ENCODE results near the gene HIPK1.
"Not testable (repeated sequence)": the region's sequence is repeated elsewhere in the genome, so short reads cannot be mapped to it uniquely, and the experiment has no call there.

Gene HIPK1

GRCh38 chr1:114019724-114020123, 90.6 kb downstream of the HIPK1 start:
- not testable (repeated sequence) for DNase-seq

DNA sequence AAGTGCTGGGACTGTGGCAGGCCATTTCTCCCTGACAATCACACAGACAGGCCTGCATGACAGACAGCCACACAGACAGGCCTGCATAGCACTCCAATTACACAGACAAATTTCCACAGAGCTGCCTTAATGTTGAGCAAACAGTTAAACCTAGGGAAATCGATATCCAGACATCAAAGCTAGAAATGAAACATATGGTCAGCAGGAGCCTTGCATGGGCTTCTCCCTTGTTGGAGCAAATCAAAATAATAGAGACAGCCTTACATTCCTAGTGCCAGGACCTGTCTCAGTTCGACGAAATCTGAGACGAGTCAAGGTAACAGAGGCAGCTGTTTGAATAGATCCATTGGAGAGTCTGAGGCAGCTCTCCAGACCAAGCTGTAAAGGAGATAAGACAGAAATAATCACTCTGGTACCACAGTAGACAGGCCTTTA, 92.6 kb downstream of the HIPK1 start:
- DNase-seq = no peak

DNA sequence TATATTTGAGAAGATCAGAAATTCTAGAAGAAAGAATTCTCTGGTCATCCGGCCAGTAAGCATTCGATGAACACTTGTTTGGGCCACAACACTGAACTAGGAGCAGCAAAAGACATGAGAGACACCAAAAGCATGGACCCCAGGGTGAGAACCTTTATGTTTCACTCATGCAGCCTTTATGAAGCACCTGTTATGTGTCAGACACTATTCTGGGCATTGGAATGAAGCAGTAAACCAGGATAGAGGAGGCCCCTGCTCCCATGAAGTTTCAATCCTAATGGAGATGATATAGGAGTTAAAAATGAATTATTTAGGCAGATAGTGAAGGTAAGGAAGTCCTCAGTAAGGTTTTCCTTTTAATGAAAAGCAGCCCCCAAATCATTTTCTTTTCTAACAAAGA, 93.8 kb downstream of the HIPK1 start:
- no peak for DNase-seq

- DNase-seq = no peak
Measured at GRCh38 chr1:114023377-114023776, 94.3 kb downstream of the HIPK1 start.

- DNase-seq = no peak
Measured at GRCh38 chr1:114024049-114024448, 94.9 kb downstream of the HIPK1 start.

GRCh38 chr1:114025609-114026401, 96.7 kb downstream of the HIPK1 start:
- DNase-seq = no peak

GRCh38 chr1:114026797-114027196, 97.7 kb downstream of the HIPK1 start:
- DNase-seq = no peak

Data from activated CD4-positive, CD25-positive, alpha-beta regulatory T cell treated with anti-CD3 and anti-CD28 coated beads, Interleukin-2, amount 50 U/mL, for 72 hours (primary cell).